Muscle layer of colon (tissue), 2 donors: ENCODE results near the gene NEIL3.

Experiments
- H3K27ac ChIP-seq: one replicate; pipeline ENCODE4 v1.7.0; 2013; ENCODE audit warnings: low read depth, mild to moderate bottlenecking, low read length, moderate library complexity
- H3K27me3 ChIP-seq, 2 donors: one replicate each; pipeline ENCODE4 v1.7.0; 2013; ENCODE audit warnings: low read length in 2 of 2, mild to moderate bottlenecking in 2 of 2; ENCODE audit not compliant: insufficient read depth in 2 of 2, control insufficient read depth in 1 of 2
- H3K36me3 ChIP-seq: one replicate; pipeline ENCODE4 v1.7.0; 2013; ENCODE audit warnings: mild to moderate bottlenecking, low read length; ENCODE audit not compliant: insufficient read depth
- H3K4me1 ChIP-seq: one replicate; pipeline ENCODE4 v1.7.0; 2013; ENCODE audit warnings: mild to moderate bottlenecking, low read length; ENCODE audit not compliant: insufficient read depth
- H3K4me3 ChIP-seq, 2 donors: one replicate each; pipeline ENCODE4 v1.7.0; 2013; ENCODE audit warnings: low read length in 2 of 2, low read depth in 1 of 2, mild to moderate bottlenecking in 1 of 2, moderate library complexity in 1 of 2
- H3K9ac ChIP-seq: one replicate; pipeline ENCODE4 v1.7.0; 2013; ENCODE audit warnings: low read length
- H3K9me3 ChIP-seq: one replicate; pipeline ENCODE4 v1.7.0; 2013; ENCODE audit warnings: mild to moderate bottlenecking, low read length
- donor health status: abdominal sarcoma.
- donor health status: Adenocarcinoma of cecum.

The NEIL3 gene

GRCh38 chr4:177283167-177283566 is 26.5 kb upstream of the NEIL3 start:
- H3K4me3 ChIP-seq: no peak overlapping the region
- no peaks in the 10 kb centered on the region for H3K4me1 ChIP-seq
- no peaks in the 10 kb centered on the region for H3K9me3 ChIP-seq
- no peak overlapping the region for H3K9ac ChIP-seq
- no peak overlapping the region for H3K27ac ChIP-seq
- no peaks in the 10 kb centered on the region for H3K36me3 ChIP-seq
- H3K27me3 ChIP-seq: no peaks in the 10 kb centered on the region

- H3K36me3 ChIP-seq: no peaks in the 10 kb centered on the region
- H3K9me3 ChIP-seq: no peaks in the 10 kb centered on the region
- no peaks in the 10 kb centered on the region for H3K27me3 ChIP-seq
- H3K4me1 ChIP-seq: no peaks in the 10 kb centered on the region
- no peak overlapping the region for H3K9ac ChIP-seq
- H3K4me3 ChIP-seq: no peak overlapping the region
- no peak overlapping the region for H3K27ac ChIP-seq
Measured at GRCh38 chr4:177285953-177286352, 23.7 kb upstream of the NEIL3 start.

- H3K9ac ChIP-seq: no peak overlapping the region
- no peaks in the 10 kb centered on the region for H3K27me3 ChIP-seq
- no peak overlapping the region for H3K27ac ChIP-seq
- H3K36me3 ChIP-seq: no peaks in the 10 kb centered on the region
- H3K9me3 ChIP-seq: no peaks in the 10 kb centered on the region
- no peaks in the 10 kb centered on the region for H3K4me1 ChIP-seq
- H3K4me3 ChIP-seq: no peak overlapping the region
Measured at GRCh38 chr4:177287255-177287654, 22.4 kb upstream of the NEIL3 start.

GRCh38 chr4:177288335-177288734 is 21.3 kb upstream of the NEIL3 start:
- no peak overlapping the region for H3K9ac ChIP-seq
- no peaks in the 10 kb centered on the region for H3K9me3 ChIP-seq
- H3K27me3 ChIP-seq: no peaks in the 10 kb centered on the region
- H3K27ac ChIP-seq: no peak overlapping the region
- H3K4me1 ChIP-seq: no peaks in the 10 kb centered on the region
- no peak overlapping the region for H3K4me3 ChIP-seq
- no peaks in the 10 kb centered on the region for H3K36me3 ChIP-seq

GRCh38 chr4:177290780-177291179 is 18.9 kb upstream of the NEIL3 start:
- H3K9me3 ChIP-seq: no peaks in the 10 kb centered on the region
- no peak overlapping the region for H3K4me3 ChIP-seq
- H3K4me1 ChIP-seq: no peaks in the 10 kb centered on the region
- H3K27me3 ChIP-seq: no peaks in the 10 kb centered on the region
- no peak overlapping the region for H3K9ac ChIP-seq
- no peak overlapping the region for H3K27ac ChIP-seq
- H3K36me3 ChIP-seq: no peaks in the 10 kb centered on the region

GRCh38 chr4:177292171-177292570 is 17.5 kb upstream of the NEIL3 start:
- H3K36me3 ChIP-seq: no peaks in the 10 kb centered on the region
- H3K27me3 ChIP-seq: no peaks in the 10 kb centered on the region
- H3K4me3 ChIP-seq: no peak overlapping the region
- H3K9ac ChIP-seq: no peak overlapping the region
- H3K27ac ChIP-seq: no peak overlapping the region
- no peaks in the 10 kb centered on the region for H3K4me1 ChIP-seq
- no peaks in the 10 kb centered on the region for H3K9me3 ChIP-seq

- H3K4me1 ChIP-seq: no peaks in the 10 kb centered on the region
- H3K27me3 ChIP-seq: no peaks in the 10 kb centered on the region
- no peaks in the 10 kb centered on the region for H3K36me3 ChIP-seq
- H3K27ac ChIP-seq: no peak overlapping the region
- H3K9me3 ChIP-seq: no peaks in the 10 kb centered on the region
- H3K9ac ChIP-seq: no peak overlapping the region
- no peak overlapping the region for H3K4me3 ChIP-seq
Measured at GRCh38 chr4:177293208-177294033, 16.3 kb upstream of the NEIL3 start.

GRCh38 chr4:177297785-177298391 is 11.8 kb upstream of the NEIL3 start:
- H3K27ac ChIP-seq: no peak overlapping the region
- H3K9me3 ChIP-seq: no peaks in the 10 kb centered on the region
- no peaks in the 10 kb centered on the region for H3K4me1 ChIP-seq
- H3K9ac ChIP-seq: no peak overlapping the region
- no peaks in the 10 kb centered on the region for H3K36me3 ChIP-seq
- H3K27me3 ChIP-seq: no peaks in the 10 kb centered on the region
- H3K4me3 ChIP-seq: no peak overlapping the region

- H3K27ac ChIP-seq: no peak overlapping the region
- H3K4me3 ChIP-seq: no peak overlapping the region
- no peaks in the 10 kb centered on the region for H3K4me1 ChIP-seq
- no peak overlapping the region for H3K9ac ChIP-seq
- no peaks in the 10 kb centered on the region for H3K27me3 ChIP-seq
- H3K9me3 ChIP-seq: no peaks in the 10 kb centered on the region
- H3K36me3 ChIP-seq: no peaks in the 10 kb centered on the region
Measured at GRCh38 chr4:177301126-177301639, 8.5 kb upstream of the NEIL3 start.

- H3K27me3 ChIP-seq: no peaks in the 10 kb centered on the region
- H3K4me3 ChIP-seq: no peak overlapping the region
- H3K27ac ChIP-seq: no peak overlapping the region
- no peak overlapping the region for H3K9ac ChIP-seq
- H3K4me1 ChIP-seq: no peaks in the 10 kb centered on the region
- no peaks in the 10 kb centered on the region for H3K36me3 ChIP-seq
- no peaks in the 10 kb centered on the region for H3K9me3 ChIP-seq
Measured at GRCh38 chr4:177302371-177303100, 7.1 kb upstream of the NEIL3 start.

- H3K27me3 ChIP-seq: no peaks in the 10 kb centered on the region
- H3K9ac ChIP-seq: no peak overlapping the region
- H3K36me3 ChIP-seq: no peaks in the 10 kb centered on the region
- H3K4me1 ChIP-seq: no peaks in the 10 kb centered on the region
- no peak overlapping the region for H3K27ac ChIP-seq
- H3K4me3 ChIP-seq: no peak overlapping the region
- no peaks in the 10 kb centered on the region for H3K9me3 ChIP-seq
Measured at GRCh38 chr4:177304094-177304493, 5.6 kb upstream of the NEIL3 start.
